ENCODE data around the gene CFAP91.
"Not testable (repeated sequence)": the region's sequence is repeated elsewhere in the genome, so short reads cannot be mapped to it uniquely, and the experiment has no call there.

Gene CFAP91

GRCh38 chr3:119676771-119677640 is 25.8 kb upstream of the CFAP91 start, which contains the start of gene COX17:
COX17 (minus strand) TSS chr3:119677406; CDS start chr3:119677310, 96 bp downstream.
- peak; percentile 69 to 86 (median 80) for DNase-seq (ENCODE audit: low read depth in 2 of 3, low spot score in 2 of 3)

- no peak for DNase-seq (ENCODE audit: low read depth in 2 of 3, low spot score in 2 of 3)
Observed at GRCh38 chr3:119677641-119677934, 25.2 kb upstream of the CFAP91 start.

GRCh38 chr3:119678209-119678608 is 24.6 kb upstream of the CFAP91 start:
- not testable (repeated sequence) for DNase-seq (ENCODE audit: low read depth in 2 of 3, low spot score in 2 of 3)

- no peak for DNase-seq (ENCODE audit: low read depth in 2 of 3, low spot score in 2 of 3)
Observed at GRCh38 chr3:119679874-119680273, 22.9 kb upstream of the CFAP91 start.

- DNase-seq (ENCODE audit: low read depth in 2 of 3, low spot score in 2 of 3): no peak
Observed at GRCh38 chr3:119681279-119681678, 21.5 kb upstream of the CFAP91 start.

GRCh38 chr3:119683421-119683820 is 19.4 kb upstream of the CFAP91 start:
- DNase-seq (ENCODE audit: low read depth in 2 of 3, low spot score in 2 of 3): no peak

- DNase-seq (ENCODE audit: low read depth in 2 of 3, low spot score in 2 of 3): no peak
Observed at GRCh38 chr3:119690043-119690656, 12.7 kb upstream of the CFAP91 start.

GRCh38 chr3:119695480-119695879 is 7.3 kb upstream of the CFAP91 start:
- DNase-seq (ENCODE audit: low read depth in 2 of 3, low spot score in 2 of 3): no peak

- no peak for DNase-seq (ENCODE audit: low read depth in 2 of 3, low spot score in 2 of 3)
Observed at GRCh38 chr3:119697394-119697793, 5.4 kb upstream of the CFAP91 start.

GRCh38 chr3:119700269-119700919 is 2.4 kb upstream of the CFAP91 start:
- no peak for DNase-seq (ENCODE audit: low read depth in 2 of 3, low spot score in 2 of 3)

- DNase-seq (ENCODE audit: low read depth in 2 of 3, low spot score in 2 of 3): no peak
Observed at GRCh38 chr3:119700920-119701734, 1.7 kb upstream of the CFAP91 start.

GRCh38 chr3:119703820-119704531 is 1.2 kb downstream of the CFAP91 start:
- DNase-seq (ENCODE audit: low read depth in 2 of 3, low spot score in 2 of 3): no peak

- no peak for DNase-seq (ENCODE audit: low read depth in 2 of 3, low spot score in 2 of 3)
Observed at GRCh38 chr3:119715105-119715504, 12.3 kb downstream of the CFAP91 start.

GRCh38 chr3:119716998-119717397 is 14.2 kb downstream of the CFAP91 start:
- DNase-seq (ENCODE audit: low read depth in 2 of 3, low spot score in 2 of 3): no peak

GRCh38 chr3:119717520-119717919 is 14.7 kb downstream of the CFAP91 start:
- DNase-seq (ENCODE audit: low read depth in 2 of 3, low spot score in 2 of 3): no peak

GRCh38 chr3:119723022-119723421 is 20.2 kb downstream of the CFAP91 start:
- no peak for DNase-seq (ENCODE audit: low read depth in 2 of 3, low spot score in 2 of 3)

GRCh38 chr3:119726909-119727308 is 24.1 kb downstream of the CFAP91 start:
- no peak for DNase-seq (ENCODE audit: low read depth in 2 of 3, low spot score in 2 of 3)

GRCh38 chr3:119729996-119730395 is 27.2 kb downstream of the CFAP91 start:
- DNase-seq (ENCODE audit: low read depth in 2 of 3, low spot score in 2 of 3): no peak

GRCh38 chr3:119731560-119732343 is 28.9 kb downstream of the CFAP91 start:
- no peak for DNase-seq (ENCODE audit: low read depth in 2 of 3, low spot score in 2 of 3)

GRCh38 chr3:119733812-119734211 is 31.0 kb downstream of the CFAP91 start:
- no peak for DNase-seq (ENCODE audit: low read depth in 2 of 3, low spot score in 2 of 3)

Data from activated CD8-positive, alpha-beta memory T cell treated with anti-CD3 and anti-CD28 coated beads for 48 hours (primary cell).